Activated CD4-positive, alpha-beta T cell treated with anti-CD3 and anti-CD28 coated beads for 24 hours (primary cell): Measurements from ENCODE around the gene CELA2B.
"Not testable (repeated sequence)": the region's sequence is repeated elsewhere in the genome, so short reads cannot be mapped to it uniquely, and the experiment has no call there.

Experiments used
- DNase-seq, 2 donors: peaks; one replicate each; pipeline ENCODE4 v3.0.0-alpha.2; 2020; ENCODE audit warnings: low read depth in 2 of 2

The CELA2B gene

GRCh38 chr1:15468145-15468544 lies 7.8 kb upstream of the CELA2B start:
- no peak for DNase-seq

GRCh38 chr1:15469361-15469760 lies 6.5 kb upstream of the CELA2B start:
- DNase-seq = no peak

DNA sequence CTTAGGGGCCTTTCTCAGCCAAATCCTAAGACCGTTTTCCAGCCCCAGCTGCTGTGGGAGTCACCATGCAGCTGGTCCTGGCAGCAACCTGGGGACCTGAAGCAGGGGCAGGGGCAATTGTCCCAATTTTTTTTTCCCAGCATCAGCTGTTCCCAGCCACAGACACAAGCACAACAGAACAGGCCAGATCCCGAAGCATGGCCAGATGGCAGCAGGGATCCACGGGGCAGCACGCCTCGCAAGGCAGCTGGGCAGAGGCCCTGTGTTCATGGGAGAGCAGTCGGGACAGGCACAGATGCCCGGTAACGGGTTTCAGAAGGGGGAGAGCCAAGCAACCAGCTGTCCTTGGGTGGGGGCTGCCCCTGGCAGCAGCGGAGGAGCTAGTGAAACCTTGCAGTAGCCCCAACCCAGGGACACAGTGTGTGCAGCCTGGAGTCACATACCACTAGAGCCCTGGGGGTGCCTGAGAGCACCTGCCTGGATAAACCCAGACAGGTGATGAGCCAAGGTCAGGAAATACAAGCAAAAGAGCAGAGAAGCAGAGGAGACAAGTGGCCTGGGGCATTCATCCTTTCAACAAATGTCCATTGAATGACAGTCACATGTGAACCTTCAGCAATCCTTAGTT lies 6.0 kb upstream of the CELA2B start:
- not testable (repeated sequence) for DNase-seq

GRCh38 chr1:15471067-15471466 lies 4.8 kb upstream of the CELA2B start:
- not testable (repeated sequence) for DNase-seq

DNA sequence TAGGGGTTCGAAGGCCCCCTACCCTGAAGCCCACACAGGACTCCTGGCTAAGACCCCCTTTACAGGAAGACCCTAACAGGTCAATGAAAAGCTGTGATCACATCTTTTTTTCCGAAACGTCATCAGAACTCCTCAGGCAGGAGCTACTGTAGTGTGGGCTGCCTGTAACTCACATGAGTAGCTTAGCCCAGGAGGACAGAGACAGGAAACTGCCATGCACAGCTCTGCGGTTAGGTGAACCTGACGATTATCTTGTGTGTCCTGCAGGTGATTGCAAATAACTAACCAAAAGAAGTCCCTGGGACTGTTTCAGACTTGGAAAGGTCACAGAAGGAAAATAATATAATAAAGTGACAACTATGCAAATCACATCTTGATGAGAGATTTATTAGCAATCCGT lies 4.2 kb upstream of the CELA2B start:
- DNase-seq = not testable (repeated sequence)

- no peak for DNase-seq
These were observed 3.3 kb upstream of the CELA2B start for GRCh38 chr1:15472587-15472986.

- no peak for DNase-seq
These were observed 1.0 kb downstream of the CELA2B start for GRCh38 chr1:15476927-15477326.

GRCh38 chr1:15477646-15478212 lies 1.8 kb downstream of the CELA2B start:
- DNase-seq = no peak

DNA sequence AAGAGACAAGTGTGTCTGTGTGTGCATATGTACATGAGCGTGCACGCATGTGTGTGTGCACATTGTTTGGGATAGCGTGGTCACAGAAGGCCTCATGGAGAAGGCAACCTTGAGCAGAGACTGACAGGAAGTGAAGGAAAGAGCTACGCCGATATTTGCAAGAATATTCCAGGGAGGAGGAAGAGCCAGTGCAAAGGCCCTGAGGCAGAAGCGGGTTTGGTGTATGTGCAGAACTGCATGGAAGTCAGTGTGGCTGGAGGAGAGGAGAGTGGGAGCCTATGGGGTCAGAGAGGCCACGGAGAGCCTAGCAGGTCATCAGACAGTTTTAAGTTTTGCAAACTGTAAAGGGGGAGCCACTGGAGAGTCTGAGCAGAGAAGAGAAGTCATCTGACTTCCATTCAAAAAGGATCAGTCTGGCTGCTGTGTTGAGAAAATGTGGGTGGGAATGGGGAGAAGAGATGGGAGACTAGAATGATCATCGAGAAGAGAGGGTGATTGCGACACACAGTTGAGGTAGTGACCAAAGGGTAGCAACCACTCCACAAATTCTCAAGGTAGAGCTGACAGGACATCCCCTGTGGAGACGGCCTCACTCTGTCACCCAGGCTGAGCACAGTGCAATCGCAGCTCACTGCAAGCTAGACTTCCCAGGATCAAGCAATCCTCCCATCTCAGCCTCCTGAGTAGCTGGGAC lies 3.9 kb downstream of the CELA2B start:
- no peak for DNase-seq

- not testable (repeated sequence) for DNase-seq
These were observed 6.6 kb downstream of the CELA2B start for GRCh38 chr1:15482455-15482854.

- not testable (repeated sequence) for DNase-seq
These were observed 7.2 kb downstream of the CELA2B start for GRCh38 chr1:15482983-15483543.

- DNase-seq = no peak
These were observed 8.1 kb downstream of the CELA2B start for GRCh38 chr1:15483971-15484370.

DNA sequence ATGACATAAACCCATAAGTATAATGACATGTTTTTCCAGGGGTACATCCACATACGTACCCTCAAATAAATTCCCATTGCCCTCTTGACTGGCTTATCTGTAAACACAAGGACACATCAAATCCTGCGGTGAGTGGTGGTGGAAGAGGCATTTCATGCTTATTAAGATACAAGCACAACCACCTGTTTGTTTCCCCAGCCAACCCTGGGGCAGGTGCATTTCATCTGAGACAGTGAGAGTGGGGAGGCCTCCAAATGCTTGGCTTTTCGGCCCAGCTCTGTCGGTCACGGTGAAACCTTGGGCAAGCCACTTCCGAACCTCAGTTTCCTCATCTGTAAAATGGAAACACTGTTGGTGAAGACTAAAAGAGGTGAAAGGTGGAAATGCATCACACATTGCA lies 8.5 kb downstream of the CELA2B start:
- DNase-seq = not testable (repeated sequence)

GRCh38 chr1:15485636-15486035 lies 9.7 kb downstream of the CELA2B start:
- DNase-seq = no peak

GRCh38 chr1:15486844-15487610 lies 11.1 kb downstream of the CELA2B start:
- DNase-seq = not testable (repeated sequence)

- no peak for DNase-seq
These were observed 12.5 kb downstream of the CELA2B start for GRCh38 chr1:15488371-15488770.

- DNase-seq = no peak
These were observed 13.3 kb downstream of the CELA2B start for GRCh38 chr1:15489052-15489736.

DNA sequence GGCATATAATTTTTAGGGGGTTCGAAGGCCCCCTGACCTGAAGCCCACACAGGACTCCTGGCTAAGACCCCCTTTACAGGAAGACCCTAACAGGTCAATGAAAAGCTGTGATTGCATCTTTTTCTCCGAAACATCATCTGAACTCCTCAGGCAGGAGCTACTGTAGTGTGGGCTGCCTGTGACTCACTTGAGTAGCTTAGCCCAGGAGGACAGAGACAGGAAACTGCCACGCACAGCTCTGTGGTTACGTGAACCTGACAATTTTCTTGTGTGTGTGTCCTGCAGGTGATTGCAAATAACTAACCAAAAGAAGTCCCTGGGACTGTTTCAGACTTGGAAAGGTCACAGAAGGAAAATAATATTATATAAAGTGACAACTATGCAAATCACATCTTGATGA lies 15.1 kb downstream of the CELA2B start:
- not testable (repeated sequence) for DNase-seq

DNA sequence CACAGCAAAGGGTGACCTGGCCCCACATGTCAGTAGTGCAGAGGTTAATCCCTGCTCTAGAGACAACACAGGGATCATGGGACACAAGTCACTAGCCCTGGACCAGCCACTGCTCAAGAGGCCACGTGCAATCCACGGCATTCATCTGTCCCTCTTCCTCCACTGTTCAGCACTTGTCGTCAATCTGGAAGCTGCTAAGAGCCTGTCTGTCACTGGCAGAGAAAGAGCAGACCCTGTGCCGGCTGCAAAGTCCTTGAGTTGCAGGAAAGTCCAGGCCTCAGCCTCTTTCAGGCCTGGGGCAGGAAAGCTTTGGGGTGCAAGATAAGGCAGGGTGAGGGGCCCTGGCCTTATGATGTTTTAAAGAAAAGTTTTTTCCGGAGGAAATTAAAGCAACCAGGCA lies 16.7 kb downstream of the CELA2B start:
- DNase-seq = no peak

GRCh38 chr1:15493869-15494390 lies 18.0 kb downstream of the CELA2B start:
- no peak for DNase-seq
